HG02970 (cell line): ENCODE data around the gene WASF2.

ENCODE experiments used
- ATAC-seq: cut with Tn5 transposase; IDR thresholded peaks from one replicate; pipeline ENCODE4 v1.9.1; 2021; ENCODE audit warnings: mild to moderate bottlenecking, moderate library complexity, moderate number of reproducible peaks; ENCODE audit not compliant: unreplicated experiment, low FRiP score

Gene WASF2

DNA sequence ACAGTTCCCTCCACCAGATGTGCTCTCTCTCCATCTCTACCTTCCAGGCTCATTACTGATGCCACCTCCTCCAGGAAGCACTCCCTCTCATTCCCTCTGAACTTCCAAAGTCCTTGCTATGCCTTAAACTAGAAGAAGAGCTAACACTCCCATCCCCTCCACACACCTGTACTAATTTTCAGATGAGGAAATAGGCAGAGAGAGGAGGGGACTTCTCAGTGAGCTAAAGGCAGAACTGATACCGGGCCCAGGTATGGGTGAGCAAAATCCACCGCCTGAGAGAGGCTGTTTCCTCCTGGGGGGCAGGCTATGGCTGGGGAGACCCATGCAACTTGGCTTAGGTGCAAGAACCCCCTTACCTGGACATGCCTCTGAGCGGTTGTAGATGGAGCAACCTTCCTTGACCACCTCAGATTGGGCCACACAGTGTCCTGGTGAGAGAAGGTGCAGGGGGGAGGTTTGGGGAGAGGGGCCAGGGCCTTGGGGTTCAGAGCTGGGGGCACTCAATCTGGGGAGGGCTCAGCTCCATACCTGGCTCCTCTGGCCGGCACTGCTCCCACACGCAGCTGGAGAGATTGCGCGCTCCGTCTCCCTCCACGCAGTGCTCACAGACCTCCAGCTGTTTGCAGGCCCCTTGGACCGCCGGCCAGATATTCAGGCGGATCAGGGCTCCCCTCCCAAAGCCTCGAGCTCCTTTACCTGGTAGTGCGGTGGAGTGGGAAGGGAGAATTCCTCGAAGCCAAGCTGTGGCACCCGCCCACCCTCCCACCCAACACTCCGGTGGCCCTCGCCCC, 107.8 kb downstream of the WASF2 start:
- no peak for ATAC-seq

DNA sequence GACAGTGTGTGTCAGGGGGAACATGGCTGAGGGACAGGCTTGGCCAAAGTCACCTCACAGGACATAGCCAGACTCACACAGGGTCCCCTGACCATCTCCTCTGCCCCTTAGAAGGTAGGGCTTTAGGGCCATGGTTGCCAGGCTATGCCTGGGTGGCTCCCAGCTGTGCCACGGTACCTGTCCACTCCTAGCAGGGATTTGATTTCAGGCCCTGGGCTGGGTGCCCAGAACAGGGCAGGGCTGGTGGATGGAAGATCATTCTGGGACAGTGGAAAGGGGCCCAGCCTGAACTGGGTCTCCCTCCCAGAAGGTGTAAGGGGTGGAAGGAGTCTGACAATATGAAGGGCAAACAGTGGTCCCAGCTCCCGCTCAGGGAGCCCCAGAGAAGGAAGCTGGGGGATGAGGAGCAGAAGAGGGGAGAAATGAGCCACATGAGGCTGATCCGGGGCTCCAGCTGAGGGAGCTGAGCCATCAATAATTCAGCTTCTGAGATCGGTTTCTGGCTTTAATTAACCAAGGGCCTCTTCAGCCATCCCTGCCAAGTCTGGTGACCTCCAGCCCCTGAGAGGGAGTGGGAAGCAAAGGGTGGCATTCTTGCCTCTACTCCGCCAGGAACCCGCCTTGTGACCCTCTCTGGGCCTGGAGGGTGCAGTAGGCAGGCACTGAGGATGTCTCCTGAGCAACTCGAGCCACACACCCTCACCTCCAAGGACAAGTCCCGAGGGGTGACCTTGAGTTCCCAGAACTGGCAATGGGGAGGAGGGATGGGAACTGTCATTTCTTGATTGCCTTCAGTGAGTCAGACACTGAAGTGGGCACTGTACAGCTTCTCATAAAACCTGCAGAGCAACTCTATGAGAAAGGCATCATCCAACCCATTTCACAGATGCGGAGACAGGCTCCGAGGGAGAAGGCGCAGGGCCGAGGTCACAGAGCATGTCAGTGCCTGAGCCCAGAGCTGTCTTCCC, 108.9 kb downstream of the WASF2 start:
- ATAC-seq, result no peak

DNA sequence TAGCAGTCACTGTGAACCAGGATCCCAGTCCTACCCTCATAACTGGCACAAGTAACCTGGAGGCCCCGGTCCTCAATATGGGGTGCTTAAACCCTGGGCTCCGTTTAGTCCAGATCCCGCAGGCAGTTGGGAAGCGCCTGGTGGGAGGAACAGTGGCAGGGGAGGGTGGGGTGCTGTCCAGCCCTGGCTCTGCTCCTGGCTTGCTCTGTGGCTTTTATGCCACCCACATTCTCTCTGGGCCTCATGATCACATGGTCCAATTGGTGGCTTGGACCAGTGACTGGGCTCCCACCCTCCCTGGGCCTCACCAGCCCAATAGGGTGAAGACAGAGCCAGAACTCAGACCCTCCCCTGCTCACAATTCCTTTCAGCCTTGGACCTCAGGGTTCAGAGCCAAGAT, 109.7 kb downstream of the WASF2 start:
- no peak for ATAC-seq

DNA sequence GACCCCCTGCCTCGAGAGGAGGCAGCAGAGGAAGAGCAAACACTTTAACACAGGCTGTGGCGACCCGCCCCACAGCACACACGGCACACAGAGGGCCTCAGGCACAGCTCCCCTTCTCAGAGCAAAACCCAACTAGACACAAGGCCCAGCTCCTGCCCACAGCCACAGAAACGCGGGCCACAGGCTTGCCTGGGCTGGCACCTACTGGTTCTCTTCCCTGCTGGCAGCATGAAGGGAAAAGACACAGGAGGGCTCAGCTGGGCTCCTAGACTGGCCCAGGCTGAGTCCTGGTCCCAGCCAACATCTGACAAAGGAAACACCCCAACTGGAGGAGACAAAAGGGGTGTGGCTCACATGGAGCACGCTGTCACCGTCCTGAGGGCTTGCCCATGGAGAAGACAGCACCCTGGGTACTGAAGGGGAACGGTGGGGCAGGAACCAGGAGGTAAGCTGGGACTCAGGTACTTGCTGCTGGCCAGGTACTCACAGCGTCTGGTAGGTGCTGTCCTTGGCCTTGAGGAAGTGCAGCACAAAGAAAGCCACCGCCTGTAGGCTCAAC, 110.3 kb downstream of the WASF2 start:
- ATAC-seq, result no peak

DNA sequence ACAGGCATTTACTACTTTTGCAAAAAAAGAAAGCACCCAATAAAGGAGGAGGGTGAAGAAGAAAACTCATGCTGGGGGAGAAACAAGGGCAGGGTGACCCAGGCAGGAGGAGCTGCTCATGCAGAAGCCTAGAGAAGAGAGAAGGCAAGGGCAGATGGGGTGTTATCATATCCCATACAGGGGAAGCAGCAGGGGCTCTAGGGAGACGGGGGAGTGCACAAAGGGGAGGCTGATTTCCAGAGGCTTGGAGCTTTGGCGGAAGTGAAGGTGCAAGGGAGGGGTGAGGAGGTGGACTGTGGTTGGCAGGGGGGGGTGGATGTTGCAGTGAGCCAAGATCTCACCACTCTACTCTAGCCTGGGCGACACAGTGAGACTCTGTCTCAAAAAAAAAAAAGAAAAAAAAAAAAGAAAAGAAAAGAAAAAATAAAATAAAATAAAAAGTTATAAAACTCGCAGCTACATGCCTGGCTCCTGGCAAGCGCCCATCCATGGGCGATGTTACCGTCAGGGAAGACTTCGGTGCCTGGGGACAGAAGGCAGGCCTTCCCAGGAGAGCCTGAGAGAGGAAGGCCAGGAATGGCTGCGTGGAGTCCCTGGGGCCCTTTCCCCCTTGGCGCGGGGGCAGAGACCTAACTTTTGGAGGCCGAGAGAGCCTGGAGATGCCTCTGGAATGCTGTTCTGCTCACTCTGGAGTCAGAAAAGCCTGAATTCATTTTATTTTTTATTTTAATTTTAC, 112.0 kb downstream of the WASF2 start:
- no peak for ATAC-seq

DNA sequence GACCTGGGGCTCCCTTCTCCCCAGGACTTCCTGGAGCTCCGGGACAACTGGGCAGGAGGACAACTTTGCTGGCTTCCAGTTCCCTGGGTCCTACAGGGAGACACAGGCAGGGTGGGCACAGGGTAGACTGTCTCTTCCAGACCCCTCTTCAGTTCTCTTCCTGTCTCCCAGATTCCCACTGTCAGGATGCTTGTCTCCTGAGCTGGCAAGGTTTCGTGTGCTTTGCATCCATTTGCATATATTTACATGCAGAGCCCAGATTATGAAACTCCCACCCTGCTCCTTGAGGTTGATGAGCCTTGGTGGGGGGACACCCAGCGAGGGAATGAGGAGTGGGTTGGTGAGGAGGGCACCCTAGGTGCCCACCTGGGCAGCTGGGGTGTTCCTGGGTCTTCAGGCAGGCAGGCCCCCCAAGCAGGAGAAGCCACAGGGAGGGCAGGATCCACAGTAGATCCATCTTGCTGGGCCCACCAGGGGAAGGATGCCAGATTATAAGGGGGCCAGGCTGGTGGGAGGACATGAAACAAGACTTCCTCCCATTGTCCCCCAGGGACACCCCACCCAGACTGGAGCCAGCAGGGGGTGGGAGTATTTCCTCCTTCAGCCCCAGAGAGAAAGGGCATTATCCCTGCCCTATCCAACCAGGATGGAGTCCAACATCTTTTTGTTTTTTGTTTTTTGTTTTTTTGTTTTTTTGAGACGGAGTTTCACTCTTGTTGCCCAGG, 115.4 kb downstream of the WASF2 start, which contains the start of gene FCN3:
Gene FCN3, minus strand, starts transcription at position 463 of the 725 bp plus-strand sequence. Its CDS starts 6 bp downstream, at position 457.
- no peak for ATAC-seq

DNA sequence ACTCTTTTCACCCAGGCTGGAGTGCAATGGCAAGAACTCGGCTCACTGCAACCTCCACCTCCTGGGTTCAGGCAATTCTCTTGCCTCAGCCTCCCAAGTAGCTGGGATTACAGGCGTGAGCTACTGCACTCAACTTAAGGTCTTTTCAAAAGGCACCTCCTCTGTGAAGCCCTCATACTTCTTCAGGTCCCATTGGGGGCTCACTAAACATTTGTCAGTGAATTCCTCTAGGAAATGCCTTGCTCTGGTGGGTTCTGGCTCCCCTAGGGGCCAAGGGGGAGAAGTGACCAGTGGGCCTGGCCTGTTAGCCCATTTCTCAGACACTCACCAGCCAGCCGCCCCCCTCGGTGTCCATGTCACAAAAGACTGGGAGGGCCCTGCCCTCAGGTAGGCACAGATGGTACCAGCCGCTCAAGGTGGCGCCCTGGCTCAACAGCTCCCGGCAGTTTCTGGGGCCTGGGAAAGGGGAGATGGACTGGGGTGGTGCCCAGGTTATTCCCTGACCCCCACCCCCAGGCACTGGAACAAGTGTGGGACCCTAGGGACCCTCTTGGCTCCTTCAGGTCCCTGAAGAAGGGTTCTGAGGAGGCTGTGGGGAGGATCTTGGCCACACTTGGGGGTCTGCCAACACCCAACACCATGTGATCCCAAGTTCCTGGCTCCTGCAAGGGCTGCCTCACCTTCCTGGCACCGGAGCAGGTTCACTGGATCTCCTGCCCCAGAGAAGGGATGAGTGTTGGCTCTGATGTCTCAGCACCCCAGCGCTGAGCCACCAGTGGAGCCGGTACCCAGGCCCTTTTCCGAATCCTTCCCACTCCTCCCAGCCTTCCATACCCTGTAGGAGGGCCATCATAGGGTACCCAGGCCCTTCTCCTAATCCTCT, 116.9 kb downstream of the WASF2 start:
- ATAC-seq, result no peak

DNA sequence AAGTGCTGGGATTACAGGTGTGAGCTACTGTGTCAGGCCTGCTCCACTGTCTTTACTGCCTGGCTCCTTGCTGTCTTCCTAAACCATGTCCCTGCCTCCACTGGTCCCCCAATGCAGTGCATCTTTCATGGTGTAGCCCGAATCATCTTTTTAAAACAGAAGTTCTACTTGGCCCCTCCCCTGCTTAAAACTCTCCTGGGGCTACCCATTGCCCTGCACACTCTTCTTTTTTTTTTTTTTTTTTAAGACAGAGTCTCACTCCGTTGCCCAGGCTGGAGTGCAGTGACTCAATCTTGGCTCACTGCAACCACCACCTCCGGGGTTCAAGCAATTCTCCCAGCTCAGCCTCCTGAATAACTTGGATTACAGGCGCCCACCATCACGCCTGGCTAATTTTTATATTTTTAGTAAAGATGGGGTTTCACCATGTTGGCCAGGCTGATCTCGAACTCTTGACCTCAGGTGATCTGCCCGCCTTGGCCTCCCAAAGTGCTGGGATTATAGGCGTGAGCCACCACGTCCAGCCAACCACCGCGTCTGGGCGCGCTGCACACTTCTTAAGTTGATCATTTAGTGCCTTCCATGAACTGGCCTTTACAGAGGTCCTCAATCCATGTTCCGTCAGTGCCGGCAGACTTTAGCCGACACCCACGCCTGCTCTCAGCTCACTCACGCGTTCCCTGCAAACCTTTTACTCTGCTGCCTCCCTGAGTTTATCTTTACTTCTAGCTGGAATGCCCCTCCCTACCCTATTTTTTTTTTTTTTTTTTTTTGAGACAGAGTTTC, 117.8 kb downstream of the WASF2 start:
- ATAC-seq, result no peak

DNA sequence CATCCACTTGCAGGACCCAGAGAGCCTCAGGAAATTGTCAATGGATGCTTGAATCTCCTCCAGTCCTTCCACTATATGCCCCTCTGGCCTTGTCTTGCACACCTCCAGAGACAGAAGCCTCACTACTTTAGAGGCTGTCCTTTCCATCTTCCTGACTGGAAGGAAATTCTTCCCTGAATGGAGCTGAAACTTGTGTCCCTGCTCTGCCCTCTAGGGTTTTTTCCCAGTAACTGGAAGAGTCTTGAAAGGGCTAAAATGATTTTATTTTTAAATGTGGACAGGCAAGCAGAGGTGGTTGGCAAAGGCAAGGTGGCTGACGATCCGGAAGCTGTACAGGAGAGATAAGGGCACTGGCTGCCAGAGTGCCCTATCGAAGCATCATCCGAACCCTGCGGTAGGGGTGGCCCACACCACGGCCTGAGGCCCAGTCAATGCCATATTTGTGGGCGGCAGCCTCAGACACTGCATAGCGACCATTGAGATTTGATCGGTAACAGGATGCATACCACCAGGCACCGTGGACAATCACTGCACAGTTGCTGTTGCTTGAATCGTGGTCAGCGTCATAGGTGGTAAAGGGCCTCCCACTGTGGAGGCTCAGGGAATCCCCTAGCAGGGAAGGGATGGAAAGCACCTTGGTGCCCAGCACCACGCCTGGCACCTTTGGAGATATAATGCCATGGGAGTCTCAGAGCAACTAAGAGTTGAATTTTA, 120.9 kb downstream of the WASF2 start:
- no peak for ATAC-seq

DNA sequence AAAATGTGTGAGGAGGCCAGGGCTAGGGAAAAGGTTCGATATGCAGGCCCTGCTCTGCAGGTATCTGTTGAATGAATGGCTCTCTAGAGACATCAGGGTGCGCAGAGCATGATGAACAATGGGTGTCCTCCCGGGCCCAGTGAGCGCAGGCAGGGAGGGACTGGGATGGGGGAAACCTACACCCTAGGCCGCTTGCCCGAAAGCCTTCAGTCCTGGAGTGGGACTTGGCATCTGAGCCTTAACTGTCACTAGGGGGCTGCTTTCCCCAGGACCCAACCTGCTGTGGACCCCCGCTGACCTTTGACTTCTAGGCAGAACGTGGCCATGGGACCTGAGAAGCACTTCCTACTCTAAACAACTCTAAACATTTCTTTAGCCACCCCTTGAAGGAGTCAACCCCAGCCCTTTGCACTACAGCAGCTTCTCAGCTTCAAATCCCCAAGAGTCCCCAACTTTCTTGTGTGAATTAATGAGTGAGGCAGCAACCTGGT, 122.8 kb downstream of the WASF2 start:
- ATAC-seq, result no peak

DNA sequence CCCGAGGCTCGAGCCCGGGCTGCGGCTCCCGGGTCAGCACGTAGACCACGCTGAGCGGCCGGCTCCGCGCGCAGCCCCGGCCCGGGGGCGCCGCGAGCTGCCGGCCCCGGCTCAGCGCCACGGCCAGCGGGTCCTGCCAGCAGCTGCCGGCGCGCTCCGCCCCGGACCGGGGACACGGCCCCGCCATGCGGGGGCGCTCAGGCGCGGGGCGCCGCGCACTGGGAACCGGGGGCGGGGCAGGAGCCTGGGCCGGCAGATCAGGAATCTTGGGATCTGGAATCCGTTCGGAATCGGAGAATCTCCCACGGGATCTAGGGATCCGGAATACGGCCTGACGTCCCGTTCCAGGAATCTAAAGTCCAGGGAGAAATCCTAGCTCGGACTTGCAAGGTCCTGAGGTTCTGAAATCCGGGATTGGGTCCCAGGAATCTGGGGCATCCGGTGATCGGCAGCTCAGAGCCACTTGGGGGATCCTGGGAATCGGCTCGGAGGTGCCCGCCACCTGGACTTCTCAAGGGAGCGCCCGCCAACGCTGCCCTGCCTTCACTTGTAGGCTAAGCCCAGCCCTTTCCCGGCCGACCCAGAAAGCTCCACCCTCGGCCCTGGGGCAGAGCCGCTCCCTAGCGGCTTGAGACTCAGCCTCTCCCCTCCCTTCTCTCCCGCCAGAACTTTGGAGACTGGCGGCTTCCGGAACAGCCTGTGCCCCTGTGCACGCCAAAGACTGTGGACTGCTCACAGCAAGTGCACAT, 123.4 kb downstream of the WASF2 start, which contains the start of gene MAP3K6:
Gene MAP3K6, minus strand, starts transcription at position 551 of the 749 bp plus-strand sequence. Its CDS starts 364 bp downstream, at position 187.
- ATAC-seq, result no peak

DNA sequence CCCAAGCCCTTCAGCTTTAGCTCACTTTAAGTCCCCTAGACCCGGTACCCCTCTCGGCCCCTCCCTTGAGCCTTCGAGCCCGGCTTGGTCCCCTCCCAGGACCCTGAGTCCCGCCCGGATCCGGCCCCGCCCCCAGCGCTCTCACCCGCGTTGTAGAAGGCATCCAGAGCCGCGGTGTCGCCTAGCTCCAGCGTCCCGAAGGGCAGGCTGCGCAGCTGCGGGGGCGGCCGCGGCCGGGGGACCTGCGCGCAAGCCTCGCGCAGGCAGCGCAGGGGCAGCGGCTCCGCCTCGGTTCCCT, 123.9 kb downstream of the WASF2 start:
- ATAC-seq, result no peak

DNA sequence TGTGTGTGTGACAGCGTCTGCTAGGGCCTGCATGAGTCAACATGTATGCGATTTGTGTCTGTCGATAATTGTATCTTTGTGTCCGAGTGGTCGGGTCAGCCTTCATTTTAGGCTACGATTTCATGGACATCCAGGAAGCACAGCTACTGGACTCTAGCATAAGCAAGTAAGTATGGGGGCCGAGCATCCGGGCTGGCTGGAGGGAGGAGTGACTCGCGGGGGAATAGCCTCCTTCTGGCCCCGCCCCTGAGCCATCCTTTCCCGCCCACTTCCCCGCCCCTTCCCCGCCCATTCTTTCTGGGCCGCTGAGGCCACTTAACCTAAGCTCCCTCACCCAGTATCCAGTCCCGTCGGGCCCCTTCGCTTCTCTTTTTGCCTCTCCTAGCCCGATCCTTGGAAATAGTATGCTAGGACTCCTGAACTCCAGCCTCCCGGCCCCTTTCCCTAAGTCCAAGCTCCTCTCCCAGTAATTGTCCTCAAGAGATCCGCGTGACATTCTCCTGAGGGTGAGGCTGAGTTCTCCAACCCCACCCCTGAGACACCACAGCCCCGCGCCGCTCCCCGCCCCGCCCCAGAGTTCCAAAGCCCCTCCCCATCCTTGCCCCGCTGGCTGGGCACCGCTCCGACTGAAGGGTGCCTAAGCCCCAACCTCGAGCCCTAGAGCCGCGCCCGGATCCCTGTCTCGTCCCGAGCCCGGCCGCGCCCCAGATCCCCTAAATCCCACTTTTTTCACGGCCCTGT, 124.4 kb downstream of the WASF2 start:
- no peak for ATAC-seq

DNA sequence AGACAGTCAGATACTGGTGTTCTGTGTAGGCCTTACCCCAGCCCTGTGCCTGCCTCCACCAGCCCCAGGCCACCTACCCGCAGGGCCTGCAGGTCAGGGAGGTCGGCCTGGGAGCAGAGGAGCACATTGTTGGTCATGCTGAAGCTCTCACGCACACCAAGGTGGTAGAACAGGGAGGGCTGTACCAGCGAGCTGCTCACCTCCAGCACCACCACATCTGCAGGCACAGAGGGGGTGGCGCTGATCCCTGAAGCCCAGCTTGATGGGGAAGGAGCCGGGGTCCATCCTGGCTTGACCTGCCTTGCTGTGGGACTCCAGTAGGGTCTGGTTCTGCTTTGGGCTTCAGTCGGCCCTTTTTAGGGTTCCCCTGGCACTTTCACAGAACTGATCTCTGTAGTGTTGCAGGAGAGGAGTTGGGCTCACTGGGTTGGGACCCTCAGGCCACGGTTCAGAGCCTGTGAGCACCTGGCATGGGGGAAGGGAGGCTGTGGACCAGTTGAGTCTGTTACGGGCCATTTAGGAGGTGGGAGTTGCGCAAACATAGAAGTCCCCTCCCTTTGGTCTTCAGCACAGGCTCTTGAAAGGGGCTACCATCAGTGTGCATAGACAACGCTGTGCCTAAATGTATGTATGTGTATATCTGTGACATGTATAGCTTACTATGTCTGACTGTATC, 125.1 kb downstream of the WASF2 start:
- ATAC-seq, result no peak
